Small intestine (tissue), 7 donors: ENCODE measurements around the gene HOXA10. TPM values are rescaled to one million over a fixed set of nuclear protein-coding genes. Genes with fewer than 3 reads are reported as not detected.

Experiments
- DNase-seq, 2 donors: peaks; one replicate each; pipeline versions ENCODE4 v3.0.0 to v3.0.0-alpha.2; 2013
- FAIRE-seq: peaks from 2 replicates; lab custom pipeline; 2012; peaks lifted over from hg19 to GRCh38; lab: Jason Lieb, UNC
- H3K27ac ChIP-seq, 3 donors: one replicate each; pipeline ENCODE4 v1.5.1; 2013; ENCODE audit warnings: low read length in 2 of 3, mild to moderate bottlenecking in 2 of 3, control low read depth in 1 of 3, inconsistent platforms in 1 of 3, low read depth in 1 of 3, moderate library complexity in 1 of 3
- H3K27me3 ChIP-seq, 3 donors: one replicate each; pipeline ENCODE4 v1.6.1; 2013; ENCODE audit warnings: low read length in 3 of 3, inconsistent platforms in 1 of 3; ENCODE audit not compliant: control insufficient read depth in 3 of 3, insufficient read depth in 3 of 3
- H3K36me3 ChIP-seq, 3 donors: one replicate each; pipeline ENCODE4 v1.6.1; 2013; ENCODE audit warnings: low read length in 3 of 3, inconsistent platforms in 1 of 3, low read depth in 1 of 3, mild to moderate bottlenecking in 1 of 3, moderate library complexity in 1 of 3; ENCODE audit not compliant: control insufficient read depth in 3 of 3, insufficient read depth in 2 of 3
- H3K4me1 ChIP-seq, 3 donors: one replicate each; pipeline ENCODE4 v1.6.1; 2013; ENCODE audit warnings: low read length in 2 of 3, inconsistent platforms in 1 of 3, low read depth in 1 of 3, mild to moderate bottlenecking in 1 of 3, moderate library complexity in 1 of 3; ENCODE audit not compliant: control insufficient read depth in 3 of 3, insufficient read depth in 2 of 3
- H3K4me3 ChIP-seq, 3 donors: one replicate each; pipeline ENCODE4 v1.5.1; 2013; ENCODE audit warnings: low read length in 3 of 3, control low read depth in 1 of 3, inconsistent platforms in 1 of 3, low read depth in 1 of 3, mild to moderate bottlenecking in 1 of 3, moderate library complexity in 1 of 3
- H3K9me3 ChIP-seq, 2 donors: one replicate each; pipeline ENCODE4 v1.6.1; 2013; ENCODE audit warnings: low read depth in 1 of 2, low read length in 1 of 2; ENCODE audit not compliant: control insufficient read depth in 2 of 2, insufficient read depth in 1 of 2
- WGBS, 3 donors: extraction: QIAGEN DNeasy Blood & Tissue Kit; methylation state at CpG; one replicate each; pipeline ENCODE4 v1.1.7; 2013; 5-methylcytosine and 5-hydroxymethylcytosine counted together
- polyA plus RNA-seq, 4 donors: library from polyadenylated mRNA; stranded (reverse) in 3 of 4; unstranded in 1 of 4; fragments of 200-250 nt in 3 of 4; fragments of 120-200 nt in 1 of 4; gene quantifications; one replicate each; pipeline versions ENCODE4 v1.2.1 to v1.2.3, GENCODE V29; 2013
- donor health status: healthy with polysubstance abuse.
- donor health status: control.
- donor health status: control.
- donor health status: Bipolar disorder and iron deficiency.
- donor health status: healthy.

The HOXA10 gene
- polyA plus RNA-seq, 4 donors = 0.06 to 19.8 TPM; not detected in 2

- H3K27ac ChIP-seq = peak overlapping the region in 1 of 3 donors; percentile 68
- peaks cover 0 to 11% (median 5%) of the 10 kb centered on the region in 3 donors for H3K4me1 ChIP-seq
- FAIRE-seq (no peak), DNase-seq (no peak)
- WGBS, 3 donors = 19 to 43% (median 32%) methylated on average over 7 of the region's 7 CpGs
- peaks cover 0 to 8% of the 10 kb centered on the region in 2 donors for H3K9me3 ChIP-seq
- H3K4me3 ChIP-seq = no peak overlapping the region
- H3K36me3 ChIP-seq = no peaks in the 10 kb centered on the region
- peaks cover 16 to 97% (median 79%) of the 10 kb centered on the region in 3 donors for H3K27me3 ChIP-seq
These were observed 16.1 kb upstream of the HOXA10 start for GRCh38 chr7:27189997-27190748.

- H3K27me3 ChIP-seq = peaks cover 16 to 97% (median 83%) of the 10 kb centered on the region in 3 donors
- H3K27ac ChIP-seq = peak overlapping the region in 1 of 3 donors; percentile 68
- peaks cover 4 to 11% (median 7%) of the 10 kb centered on the region in 3 donors for H3K4me1 ChIP-seq
- H3K9me3 ChIP-seq = peaks cover 0 to 8% of the 10 kb centered on the region in 2 donors
- H3K36me3 ChIP-seq = no peaks in the 10 kb centered on the region
- H3K4me3 ChIP-seq = peak overlapping the region in 1 of 3 donors; percentile 28
- FAIRE-seq (no peak), DNase-seq (no peak)
- WGBS, 3 donors = 7 to 14% (median 11%) methylated on average over 22 of the region's 22 CpGs
These were observed 15.3 kb upstream of the HOXA10 start for GRCh38 chr7:27189295-27189996.

GRCh38 chr7:27188386-27189294, 14.5 kb upstream of the HOXA10 start:
- Histone ChIP-seq H3K4me1 (peaks cover 4 to 15% (median 7%) of the 10 kb centered on the region in 3 donors), H3K36me3 (no peaks in the 10 kb centered on the region), H3K9me3 (peaks cover 0 to 8% of the 10 kb centered on the region in 2 donors), H3K27me3 (peaks cover 16 to 96% (median 84%) of the 10 kb centered on the region in 3 donors), H3K27ac (peak overlapping the region in 1 of 3 donors; percentile 68), H3K4me3 (peak overlapping the region in 2 of 3 donors; percentile 20 to 28)
- FAIRE-seq (no peak), DNase-seq (no peak)
- WGBS, 3 donors = 4 to 9% (median 8%) methylated on average over 48 to 49 of the region's 49 CpGs

GRCh38 chr7:27187475-27188385, 13.6 kb upstream of the HOXA10 start:
- H3K27me3 ChIP-seq = peaks cover 19 to 96% (median 86%) of the 10 kb centered on the region in 3 donors
- no peaks in the 10 kb centered on the region for H3K36me3 ChIP-seq
- H3K4me1 ChIP-seq = peaks cover 2 to 13% (median 4%) of the 10 kb centered on the region in 3 donors
- DNase-seq (no peak), FAIRE-seq (no peak)
- H3K9me3 ChIP-seq = peaks cover 0 to 11% of the 10 kb centered on the region in 2 donors
- peak overlapping the region in 1 of 3 donors; percentile 68 for H3K27ac ChIP-seq
- H3K4me3 ChIP-seq = peak overlapping the region in 2 of 3 donors; percentile 20 to 28
- 5 to 8% (median 8%) methylated on average over 46 of the region's 46 CpGs for WGBS, 3 donors

- Histone ChIP-seq H3K27me3 (peaks cover 14 to 97% (median 88%) of the 10 kb centered on the region in 3 donors), H3K4me3 (no peak overlapping the region), H3K27ac (peak overlapping the region in 1 of 3 donors; percentile 29), H3K9me3 (peaks cover 0 to 11% of the 10 kb centered on the region in 2 donors), H3K36me3 (no peaks in the 10 kb centered on the region), H3K4me1 (peaks cover 2 to 13% (median 4%) of the 10 kb centered on the region in 3 donors)
- FAIRE-seq (no peak), DNase-seq (no peak)
- 15 to 18% (median 16%) methylated on average over 4 of the region's 4 CpGs for WGBS, 3 donors
These were observed 12.8 kb upstream of the HOXA10 start for GRCh38 chr7:27186668-27187474.

GRCh38 chr7:27185854-27186667, 11.9 kb upstream of the HOXA10 start:
- peak overlapping the region in 2 of 3 donors; percentile 54 to 55 for H3K4me3 ChIP-seq
- H3K27ac ChIP-seq = peak overlapping the region in 1 of 3 donors; percentile 29
- H3K27me3 ChIP-seq = peaks cover 14 to 96% (median 85%) of the 10 kb centered on the region in 3 donors
- DNase-seq (no peak), FAIRE-seq (no peak)
- H3K36me3 ChIP-seq = no peaks in the 10 kb centered on the region
- peaks cover 0 to 11% of the 10 kb centered on the region in 2 donors for H3K9me3 ChIP-seq
- WGBS, 3 donors = 5 to 13% (median 9%) methylated on average over 24 of the region's 24 CpGs
- peaks cover 2 to 13% (median 4%) of the 10 kb centered on the region in 3 donors for H3K4me1 ChIP-seq
